ENCODE data around the gene LHX1. TPM values are rescaled to one million over a fixed set of nuclear protein-coding genes. Genes with fewer than 3 reads are reported as not detected.

LHX1 gene
- polyA plus RNA-seq, 1 donor from 2014 or later: 2.5 TPM

GRCh38 chr17:36926701-36927100 is 10.6 kb upstream of the LHX1 start:
- no peak overlapping the region for H3K4me3 ChIP-seq (ENCODE audit: low read length)
- H4K20me1 ChIP-seq (ENCODE audit: insufficient read depth): no peaks in the 10 kb centered on the region
- no peaks in the 10 kb centered on the region for H3K79me2 ChIP-seq (replicated peaks; ENCODE audit: insufficient read depth, low read length)
- H3K27me3 ChIP-seq (ENCODE audit: insufficient read depth, low read depth, low read length): peaks cover 55% of the 10 kb centered on the region
- no peak overlapping the region for H3K27ac ChIP-seq (ENCODE audit: low read length)
- H3K4me2 ChIP-seq (ENCODE audit: low read length): no peak overlapping the region
- H3K36me3 ChIP-seq (ENCODE audit: insufficient read depth, low read length): no peaks in the 10 kb centered on the region
- H2AFZ ChIP-seq (ENCODE audit: low read depth, low read length): no peak overlapping the region
- H3K9me2 ChIP-seq (ENCODE audit: insufficient read depth, low read length): no peaks in the 10 kb centered on the region
- H3F3A ChIP-seq (ENCODE audit: insufficient read depth, low read length, poor library complexity, severe bottlenecking): no peaks in the 10 kb centered on the region
- H3K9me3 ChIP-seq (ENCODE audit: low read length): no peaks in the 10 kb centered on the region
- no peak overlapping the region for H3K9ac ChIP-seq (ENCODE audit: low read length)
- TF ChIP-seq EP300 (conservative IDR thresholded peaks at IDR 0.05; ENCODE audit: poor library complexity, severe bottlenecking) (no peak), TAF1 (IDR thresholded peaks at IDR 0.05; ENCODE audit: low read depth) (no peak), RAD21 (conservative IDR thresholded peaks at IDR 0.05) (no peak), CTCF (IDR thresholded peaks at IDR 0.05; ENCODE audit: poor library complexity, severe bottlenecking) (no peak), REST (IDR thresholded peaks at IDR 0.05; ENCODE audit: borderline replicate concordance) (no peak), SMC3 (conservative IDR thresholded peaks at IDR 0.05; ENCODE audit: poor library complexity) (no peak), MXI1 (conservative IDR thresholded peaks at IDR 0.05; ENCODE audit: poor library complexity, severe bottlenecking) (no peak), POLR2AphosphoS5 (IDR thresholded peaks at IDR 0.05) (no peak), EZH2 (IDR thresholded peaks at IDR 0.05; ENCODE audit: borderline replicate concordance, insufficient read depth, low read length, poor library complexity, severe bottlenecking) (no peak)

GRCh38 chr17:36928471-36929345 is 8.6 kb upstream of the LHX1 start:
- H3F3A ChIP-seq (ENCODE audit: insufficient read depth, low read length, poor library complexity, severe bottlenecking): no peaks in the 10 kb centered on the region
- no peaks in the 10 kb centered on the region for H3K9me3 ChIP-seq (ENCODE audit: low read length)
- no peaks in the 10 kb centered on the region for H3K9me2 ChIP-seq (ENCODE audit: insufficient read depth, low read length)
- H3K36me3 ChIP-seq (ENCODE audit: insufficient read depth, low read length): no peaks in the 10 kb centered on the region
- no peak overlapping the region for H3K9ac ChIP-seq (ENCODE audit: low read length)
- no peaks in the 10 kb centered on the region for H3K79me2 ChIP-seq (replicated peaks; ENCODE audit: insufficient read depth, low read length)
- no peak overlapping the region for H2AFZ ChIP-seq (ENCODE audit: low read depth, low read length)
- TF ChIP-seq RAD21 (conservative IDR thresholded peaks at IDR 0.05) (no peak), EZH2 (IDR thresholded peaks at IDR 0.05; ENCODE audit: borderline replicate concordance, insufficient read depth, low read length, poor library complexity, severe bottlenecking) (no peak)
- H3K27me3 ChIP-seq (ENCODE audit: insufficient read depth, low read depth, low read length): peaks cover 74% of the 10 kb centered on the region
- H3K27ac ChIP-seq (ENCODE audit: low read length): no peak overlapping the region
- no peak overlapping the region for H3K4me3 ChIP-seq (ENCODE audit: low read length)
- H3K4me2 ChIP-seq (ENCODE audit: low read length): no peak overlapping the region
- H4K20me1 ChIP-seq (ENCODE audit: insufficient read depth): no peaks in the 10 kb centered on the region
